Activated CD8-positive, alpha-beta memory T cell treated with anti-CD3 and anti-CD28 coated beads, Interleukin-2, amount 50 U/mL, for 24 hours (primary cell): ENCODE measurements around the gene DCXR.

ENCODE experiments used
- DNase-seq: peaks from one replicate; pipeline ENCODE4 v3.0.0-alpha.2; 2020; ENCODE audit errors: extremely low read depth

The DCXR gene

DNA sequence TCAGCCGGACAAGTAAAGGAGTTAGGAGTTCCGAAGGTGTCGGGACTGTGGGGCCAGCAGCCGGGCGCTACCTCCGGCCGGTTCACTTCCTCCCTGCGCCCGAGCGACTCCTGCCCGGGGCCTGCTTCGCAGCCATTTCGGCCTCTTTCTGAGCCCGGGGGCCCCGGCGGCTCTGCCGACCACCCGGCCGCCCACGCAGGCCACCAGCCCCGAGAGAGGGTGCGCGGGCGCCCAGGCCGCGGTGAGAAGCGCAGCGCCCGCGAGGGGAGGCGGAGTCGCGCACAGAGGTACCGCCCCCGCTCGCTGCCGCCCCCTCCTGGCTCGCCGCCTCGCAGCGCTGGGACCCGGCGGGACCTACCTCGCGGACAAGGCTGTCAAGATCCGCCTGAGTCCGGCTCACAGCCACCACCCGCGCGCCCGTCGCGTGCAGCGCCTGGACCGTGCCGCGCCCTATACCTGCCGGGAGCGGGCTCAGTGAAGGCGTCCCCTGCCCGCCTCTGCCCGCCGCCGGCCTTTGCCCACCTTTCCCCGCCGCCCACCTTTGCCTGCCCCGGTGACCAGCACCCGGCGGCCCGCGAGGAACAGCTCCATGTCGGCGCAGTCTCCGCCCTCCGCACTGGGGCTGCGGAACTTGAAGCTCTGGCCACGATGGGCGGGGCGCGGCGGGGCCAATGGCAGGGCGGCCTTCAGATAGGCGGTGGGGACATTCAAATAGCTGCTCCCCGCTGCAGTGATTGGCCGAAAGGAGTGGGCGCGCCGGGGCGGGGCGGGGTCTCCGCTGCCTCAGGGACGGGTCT lies at the start of gene DCXR:
Gene DCXR (minus strand): TSS at position 606 of the 797 bp plus-strand sequence. CDS start 15 bp downstream, at position 591.
- peak; percentile 88 for DNase-seq

GRCh38 chr17:82085931-82086764 lies 48.7 kb upstream of the DCXR start:
- DNase-seq, result no peak

DNA sequence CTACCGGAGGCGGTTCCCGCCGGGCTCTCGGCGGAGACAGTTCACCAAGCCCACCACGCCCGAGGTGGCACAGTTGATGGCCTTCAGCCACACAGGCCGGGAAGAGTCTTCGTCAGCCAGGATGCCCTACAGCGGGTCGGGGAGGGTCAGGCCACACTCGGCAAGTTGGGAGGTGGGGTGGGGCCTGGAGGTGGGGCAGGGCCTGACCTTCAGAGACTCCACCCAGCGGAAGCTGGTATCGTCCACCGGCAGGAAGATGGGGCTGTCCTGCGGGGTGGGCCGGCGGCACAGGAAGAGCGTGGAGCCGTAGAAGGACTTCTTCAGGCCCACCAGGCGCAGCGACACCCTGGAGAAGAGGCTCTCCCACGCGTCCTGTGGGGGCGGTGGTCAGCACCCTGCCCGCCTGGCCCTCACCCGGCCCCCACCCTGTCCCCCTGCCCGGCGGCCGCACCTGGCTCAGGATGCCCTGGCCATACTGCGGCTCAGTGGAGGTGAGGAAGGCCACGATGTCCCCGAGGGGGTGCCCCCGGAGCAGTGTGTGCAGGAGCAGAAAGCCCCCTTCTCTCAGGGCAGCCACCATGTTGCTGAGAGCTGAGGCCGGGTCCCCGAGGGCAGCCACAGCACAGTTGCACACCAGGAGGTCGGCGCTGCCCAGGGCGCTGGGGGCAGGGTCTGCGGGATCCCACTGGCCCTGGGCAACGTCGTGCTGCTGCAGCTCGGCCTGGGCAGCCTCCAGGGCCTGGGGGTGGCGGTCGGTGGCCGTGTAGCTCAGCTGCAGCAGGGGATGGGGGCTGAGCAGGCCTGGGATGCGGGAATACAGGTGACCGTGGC lies 47.7 kb upstream of the DCXR start:
- DNase-seq, result no peak

GRCh38 chr17:82084373-82085030 lies 47.0 kb upstream of the DCXR start:
- no peak for DNase-seq

- DNase-seq, result no peak
These were observed 46.2 kb upstream of the DCXR start for GRCh38 chr17:82083533-82084359.

GRCh38 chr17:82083009-82083408 lies 45.5 kb upstream of the DCXR start:
- no peak for DNase-seq

GRCh38 chr17:82082456-82082855 lies 45.0 kb upstream of the DCXR start:
- DNase-seq, result no peak

GRCh38 chr17:82081966-82082365 lies 44.5 kb upstream of the DCXR start:
- no peak for DNase-seq

DNA sequence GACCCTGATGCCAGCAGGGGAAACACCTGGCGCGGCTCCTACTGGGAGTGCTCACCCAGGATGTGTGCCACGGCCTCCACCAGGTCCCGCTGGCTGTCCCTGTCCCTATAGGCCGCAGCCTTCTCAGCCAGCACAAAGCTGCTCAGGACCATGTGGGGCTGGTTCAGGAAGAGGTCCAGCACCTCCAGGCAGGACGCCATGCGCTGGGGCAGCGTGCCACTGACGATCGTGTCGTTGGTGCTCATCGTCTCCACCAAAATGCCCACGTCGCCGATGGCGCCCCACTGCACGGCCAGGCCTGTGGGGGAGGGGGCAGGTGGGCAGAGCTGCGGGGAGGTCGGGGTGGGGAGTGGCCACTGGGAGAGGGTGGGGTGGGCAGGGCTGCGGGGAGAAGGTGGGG lies 44.0 kb upstream of the DCXR start:
- no peak for DNase-seq

DNA sequence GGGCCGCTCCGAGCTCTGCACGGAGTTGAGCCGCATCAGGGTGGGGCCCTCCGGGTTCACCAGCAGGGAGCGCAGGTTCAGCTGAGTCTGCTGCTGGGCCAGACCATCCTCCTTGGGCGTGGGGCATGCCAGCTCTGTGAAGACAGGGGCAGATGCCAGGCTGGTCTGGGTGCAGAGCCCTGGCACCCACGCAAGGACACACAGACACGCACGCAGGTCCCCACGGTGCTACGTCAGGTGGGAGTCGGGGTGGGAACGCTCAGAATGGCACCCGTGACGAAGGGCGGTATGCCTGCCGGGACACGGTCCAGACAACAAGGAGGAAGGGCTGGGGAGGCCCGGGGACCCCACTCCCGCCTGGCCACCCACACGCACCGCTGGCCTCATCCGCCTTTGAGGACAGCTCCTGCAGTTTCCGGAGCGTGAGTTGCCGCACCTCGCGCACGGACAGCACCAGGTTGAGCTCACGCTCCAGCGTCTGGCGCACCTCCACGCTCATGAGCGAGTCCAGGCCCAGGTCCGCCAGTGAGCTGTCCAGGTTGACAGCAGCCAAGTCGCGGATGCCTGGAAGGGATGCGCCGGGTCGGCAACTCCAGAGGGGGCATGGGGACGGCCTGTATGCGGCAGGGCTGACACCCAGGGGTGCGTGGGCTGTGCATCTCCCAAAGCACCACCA lies 43.4 kb upstream of the DCXR start:
- no peak for DNase-seq

GRCh38 chr17:82080048-82080788 lies 42.7 kb upstream of the DCXR start:
- no peak for DNase-seq

GRCh38 chr17:82079001-82079677 lies 41.6 kb upstream of the DCXR start:
- no peak for DNase-seq

DNA sequence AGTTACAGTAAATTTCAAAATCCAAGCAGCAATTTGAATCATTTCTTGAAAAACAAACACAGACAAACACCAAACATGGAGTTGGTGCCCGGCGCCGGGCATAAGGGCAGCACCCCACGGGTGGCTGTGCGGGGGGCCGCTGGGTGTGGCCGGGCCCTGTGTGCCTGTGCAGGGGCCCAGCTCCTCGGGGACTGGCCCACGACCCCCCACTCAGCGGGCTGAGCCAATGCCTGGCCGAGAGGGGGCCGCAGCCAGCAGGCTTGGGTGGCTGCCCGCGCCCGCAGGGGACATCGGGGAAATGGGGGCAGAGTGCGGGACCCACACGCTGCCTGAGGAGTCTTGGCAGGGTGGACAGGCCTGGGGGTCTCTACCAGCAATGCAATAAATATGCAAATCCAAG lies 40.9 kb upstream of the DCXR start:
- no peak for DNase-seq

DNA sequence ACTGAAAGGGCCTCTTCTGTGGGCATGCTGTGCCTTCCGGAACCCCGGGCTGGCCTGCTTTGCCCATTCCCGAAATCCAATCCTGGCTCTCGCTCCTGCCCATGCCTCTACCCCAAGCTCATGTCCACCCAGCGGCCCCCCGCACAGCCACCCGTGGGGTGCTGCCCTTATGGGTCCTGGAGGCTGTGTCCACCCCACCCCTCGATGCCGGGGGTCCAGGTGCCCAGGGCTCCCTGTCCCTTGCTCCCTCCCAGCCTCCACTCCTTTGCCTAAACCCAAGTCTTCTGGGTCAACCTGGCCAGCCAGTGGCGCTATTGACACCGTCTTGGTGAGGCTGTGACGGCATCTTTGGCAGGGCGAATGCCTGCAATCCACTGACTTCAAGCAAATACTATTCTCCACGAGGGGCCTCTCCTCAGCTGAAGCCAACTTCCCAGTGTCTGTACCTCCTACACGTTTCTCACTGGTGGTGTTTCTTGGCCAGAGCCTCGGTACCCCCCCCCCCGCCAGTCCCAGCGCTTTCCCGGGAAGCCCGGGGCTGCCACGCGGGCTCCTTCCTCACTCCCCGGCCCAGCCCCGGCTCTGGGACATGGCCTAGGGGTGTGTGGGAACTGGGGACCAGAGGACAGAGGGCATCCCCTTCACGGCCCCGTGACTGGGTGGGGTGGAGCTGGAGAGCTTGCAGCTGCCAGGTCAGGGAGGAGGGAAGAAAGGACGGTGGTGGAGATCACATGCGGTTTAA lies 40.3 kb upstream of the DCXR start:
- no peak for DNase-seq

DNA sequence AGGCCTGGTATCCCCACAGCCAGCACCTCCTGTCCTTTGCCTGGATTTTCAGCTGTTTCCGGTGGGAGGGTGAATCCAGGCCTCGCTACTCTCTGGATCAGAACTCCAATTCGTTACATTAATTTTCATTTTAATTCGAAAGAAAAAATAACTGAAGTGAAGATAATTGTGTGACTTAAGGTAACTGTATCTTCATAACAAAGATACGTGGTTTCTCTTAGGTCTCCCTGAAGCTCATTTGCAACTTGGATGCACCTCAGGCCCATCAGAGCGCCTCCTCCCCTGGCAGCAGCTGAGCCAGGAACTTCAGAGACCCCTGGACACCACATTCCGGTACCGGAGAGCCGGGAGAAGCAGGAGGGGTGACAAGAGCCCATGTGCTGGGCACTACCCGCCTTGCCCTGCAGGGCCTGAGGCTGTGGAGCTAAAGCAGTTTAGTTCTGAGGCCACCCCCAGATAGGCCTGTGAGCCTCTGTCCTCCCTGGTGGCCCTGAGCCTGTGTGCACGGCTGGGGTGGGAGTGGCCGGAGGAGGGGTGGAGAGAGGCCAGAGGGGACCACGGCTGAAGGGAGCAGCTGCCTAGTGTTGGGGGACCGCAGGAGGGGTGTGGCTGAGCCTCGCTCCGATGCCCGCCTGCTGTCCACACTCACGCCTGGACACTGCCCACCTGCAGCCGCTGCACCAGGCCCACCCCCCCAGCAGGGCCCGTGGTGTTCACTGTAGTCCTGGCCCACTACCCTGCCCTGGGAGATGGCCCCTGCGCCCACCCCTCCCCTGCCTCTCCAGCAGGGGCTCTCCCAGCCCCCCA lies 39.5 kb upstream of the DCXR start:
- no peak for DNase-seq

- no peak for DNase-seq
These were observed 38.7 kb upstream of the DCXR start for GRCh38 chr17:82076018-82076784.
